GM12865 (cell line): ENCODE measurements around the gene RPS6KA2.
"Not testable (repeated sequence)": the region's sequence is repeated elsewhere in the genome, so short reads cannot be mapped to it uniquely, and the experiment has no call there.

Experiments used
- DNase-seq: peaks from one replicate; pipeline ENCODE4 v3.0.0; 2010; ENCODE audit warnings: low read depth
- H3K4me3 ChIP-seq: 2 replicates; pipeline ENCODE4 v1.5.1; 2011; ENCODE audit warnings: mild to moderate bottlenecking, low read depth, low read length, control low read depth
- TF ChIP-seq, protein P1 (sequence below): IDR thresholded peaks from 2 replicates; pipeline ENCODE4 v1.5.1; 2011; ENCODE audit warnings: low read length, control low read depth, low read depth, inconsistent platforms; ENCODE audit not compliant: insufficient read depth; ENCODE audit errors: missing control alignments

RPS6KA2 gene

DNA sequence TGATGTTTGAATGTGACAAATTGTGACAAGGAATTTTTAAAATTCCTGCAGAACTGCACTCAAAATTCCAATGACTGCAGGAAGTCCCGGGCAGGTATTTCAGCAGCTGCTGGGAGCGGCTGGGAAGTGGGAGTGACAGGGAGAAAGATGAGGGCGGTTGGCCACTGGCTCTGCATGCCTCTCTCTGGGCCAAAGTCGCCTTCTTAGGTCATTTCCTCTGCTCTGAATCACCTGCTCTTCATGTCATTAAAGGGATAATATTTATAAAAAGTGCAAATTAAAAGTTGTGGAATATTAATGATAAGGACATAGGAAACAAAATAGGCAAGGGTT, 84.5 kb downstream of the RPS6KA2 start:
- no peak for DNase-seq
- no peak overlapping the region for H3K4me3 ChIP-seq
- TF ChIP-seq, protein P1, sequence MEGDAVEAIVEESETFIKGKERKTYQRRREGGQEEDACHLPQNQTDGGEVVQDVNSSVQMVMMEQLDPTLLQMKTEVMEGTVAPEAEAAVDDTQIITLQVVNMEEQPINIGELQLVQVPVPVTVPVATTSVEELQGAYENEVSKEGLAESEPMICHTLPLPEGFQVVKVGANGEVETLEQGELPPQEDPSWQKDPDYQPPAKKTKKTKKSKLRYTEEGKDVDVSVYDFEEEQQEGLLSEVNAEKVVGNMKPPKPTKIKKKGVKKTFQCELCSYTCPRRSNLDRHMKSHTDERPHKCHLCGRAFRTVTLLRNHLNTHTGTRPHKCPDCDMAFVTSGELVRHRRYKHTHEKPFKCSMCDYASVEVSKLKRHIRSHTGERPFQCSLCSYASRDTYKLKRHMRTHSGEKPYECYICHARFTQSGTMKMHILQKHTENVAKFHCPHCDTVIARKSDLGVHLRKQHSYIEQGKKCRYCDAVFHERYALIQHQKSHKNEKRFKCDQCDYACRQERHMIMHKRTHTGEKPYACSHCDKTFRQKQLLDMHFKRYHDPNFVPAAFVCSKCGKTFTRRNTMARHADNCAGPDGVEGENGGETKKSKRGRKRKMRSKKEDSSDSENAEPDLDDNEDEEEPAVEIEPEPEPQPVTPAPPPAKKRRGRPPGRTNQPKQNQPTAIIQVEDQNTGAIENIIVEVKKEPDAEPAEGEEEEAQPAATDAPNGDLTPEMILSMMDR, result no peak

DNA sequence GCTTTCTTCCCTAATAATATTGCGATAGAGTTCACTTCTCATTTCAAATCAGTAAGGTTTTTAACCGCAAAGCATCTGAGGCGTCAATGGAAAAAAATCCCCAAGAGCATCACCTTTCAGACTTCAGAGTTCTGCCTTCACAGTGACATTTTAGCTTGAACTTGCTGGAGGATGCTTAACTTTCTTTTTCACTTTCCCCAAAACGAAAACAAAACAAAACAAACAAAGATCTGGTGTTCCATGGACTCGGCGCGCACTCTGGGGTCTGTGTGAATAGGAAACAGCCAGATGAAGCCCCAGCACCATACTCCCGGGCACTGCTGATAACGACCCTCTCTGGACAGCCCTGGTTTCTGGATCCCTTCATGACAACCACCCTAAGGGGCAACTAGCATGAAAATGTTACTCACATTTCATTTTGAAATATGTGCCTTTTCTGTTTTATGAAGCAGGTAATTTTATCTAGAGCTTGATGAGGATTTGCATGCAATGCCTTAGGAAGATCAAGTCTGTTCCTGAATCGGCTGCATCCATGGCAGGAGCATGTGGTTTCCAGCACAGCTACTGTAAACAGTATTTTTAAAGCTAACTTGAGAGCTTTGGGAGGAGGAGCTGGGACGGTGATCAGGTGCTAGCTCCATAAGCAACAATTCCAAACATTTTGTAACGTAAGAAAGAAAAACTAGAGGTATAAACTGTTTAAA, 85.0 kb downstream of the RPS6KA2 start:
- H3K4me3 ChIP-seq, result peak overlapping the region; percentile 10
- DNase-seq, result peak; percentile 28
- TF ChIP-seq, protein P1, result no peak

DNA sequence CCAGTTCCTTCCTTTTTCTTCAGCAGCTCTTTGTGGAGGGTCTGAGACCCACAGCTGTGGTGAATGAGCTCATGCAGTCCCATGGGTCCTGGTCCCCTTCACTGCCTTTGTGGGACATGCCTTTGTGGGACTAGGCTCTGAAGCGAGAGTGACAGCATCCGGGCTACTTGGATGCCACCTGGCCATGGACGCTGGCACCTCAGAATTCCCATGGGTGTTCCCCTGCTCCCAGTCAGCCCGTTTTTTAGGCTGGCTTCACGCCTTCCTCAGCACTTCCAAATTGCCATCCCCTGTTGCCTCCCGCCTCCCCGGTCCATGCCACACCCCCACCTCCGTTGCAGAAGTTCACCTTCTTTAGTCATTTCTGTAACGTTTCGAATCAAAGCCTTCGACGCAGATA, 85.7 kb downstream of the RPS6KA2 start:
- DNase-seq, result peak; percentile 12

DNA sequence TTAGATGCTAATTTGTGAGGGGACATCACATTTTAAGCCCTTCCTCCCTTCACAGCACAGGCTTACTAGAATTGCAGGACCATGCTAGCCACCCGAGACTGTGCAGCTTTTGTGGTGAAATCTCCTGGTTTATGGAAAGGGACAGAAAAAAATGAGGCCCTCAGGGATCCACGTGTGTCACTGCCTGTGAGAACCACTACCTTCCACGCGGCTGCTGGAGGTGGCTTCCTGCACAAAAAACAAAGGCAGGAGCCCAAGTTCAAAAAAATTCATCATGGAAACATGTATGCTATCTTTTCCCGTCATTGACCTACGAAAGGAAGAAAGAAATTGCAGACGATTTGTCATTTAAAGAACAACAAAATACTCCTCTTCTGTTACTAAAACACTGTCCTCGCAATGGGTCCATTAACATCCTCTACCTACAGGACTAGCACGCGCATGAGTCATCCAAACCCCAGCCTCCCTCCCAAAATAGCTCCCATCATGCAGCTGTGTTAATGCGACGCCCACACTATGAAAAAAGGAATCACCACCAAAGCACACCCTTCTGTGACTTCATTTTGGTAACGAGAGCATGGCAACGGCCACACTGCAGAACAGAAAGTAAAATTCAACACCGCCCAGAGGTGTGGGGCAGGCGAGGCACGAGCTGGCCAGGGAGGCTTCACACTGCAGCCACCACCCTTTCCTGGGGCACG, 86.3 kb downstream of the RPS6KA2 start:
- TF ChIP-seq, protein P1, result no peak
- peak overlapping the region; percentile 10 for H3K4me3 ChIP-seq
- peak; percentile 72 for DNase-seq

More for the DNA sequence above, 85.7 kb downstream of the RPS6KA2 start:
- peak overlapping the region; percentile 10 for H3K4me3 ChIP-seq
- TF ChIP-seq, protein P1, result no peak

DNA sequence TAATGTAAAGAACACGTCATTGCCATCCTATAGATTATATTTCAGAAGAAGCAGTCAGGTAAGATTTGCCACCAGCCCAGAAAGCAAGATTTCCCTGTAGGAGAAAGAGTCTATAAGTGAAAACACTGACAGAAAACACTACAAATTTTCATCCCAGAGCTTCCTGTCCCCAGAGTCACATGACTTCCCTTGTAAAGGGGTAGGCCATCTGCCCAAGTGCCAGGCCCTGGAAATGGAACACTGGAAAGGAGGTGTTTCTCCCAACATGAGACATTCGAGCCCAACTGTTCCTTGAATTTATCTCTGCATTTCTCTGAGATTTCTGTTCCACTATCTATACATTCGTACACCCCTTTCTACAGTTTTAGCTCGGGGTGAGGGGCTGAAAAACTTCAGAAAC, 87.5 kb downstream of the RPS6KA2 start:
- no peak for DNase-seq
- H3K4me3 ChIP-seq, result no peak overlapping the region
- TF ChIP-seq, protein P1, result no peak

DNA sequence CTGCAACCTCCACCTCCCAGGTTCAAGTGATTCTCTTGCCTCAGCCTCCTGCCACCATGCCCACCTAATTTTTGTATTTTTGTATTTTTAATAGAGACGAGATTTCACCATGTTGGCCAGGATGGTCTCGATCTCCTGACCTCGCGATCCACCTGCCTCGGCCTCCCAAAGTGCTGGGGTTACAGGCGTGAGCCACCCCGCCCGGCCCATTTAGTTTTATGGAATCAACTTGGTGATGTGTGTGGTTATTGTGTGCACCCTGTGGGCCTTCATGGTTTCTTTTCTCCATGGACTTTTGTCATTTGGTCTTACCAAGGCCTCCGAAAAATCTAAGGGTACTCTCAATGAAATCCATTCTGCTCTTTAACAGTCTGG, 88.1 kb downstream of the RPS6KA2 start:
- not testable (repeated sequence) for DNase-seq, H3K4me3 ChIP-seq

DNA sequence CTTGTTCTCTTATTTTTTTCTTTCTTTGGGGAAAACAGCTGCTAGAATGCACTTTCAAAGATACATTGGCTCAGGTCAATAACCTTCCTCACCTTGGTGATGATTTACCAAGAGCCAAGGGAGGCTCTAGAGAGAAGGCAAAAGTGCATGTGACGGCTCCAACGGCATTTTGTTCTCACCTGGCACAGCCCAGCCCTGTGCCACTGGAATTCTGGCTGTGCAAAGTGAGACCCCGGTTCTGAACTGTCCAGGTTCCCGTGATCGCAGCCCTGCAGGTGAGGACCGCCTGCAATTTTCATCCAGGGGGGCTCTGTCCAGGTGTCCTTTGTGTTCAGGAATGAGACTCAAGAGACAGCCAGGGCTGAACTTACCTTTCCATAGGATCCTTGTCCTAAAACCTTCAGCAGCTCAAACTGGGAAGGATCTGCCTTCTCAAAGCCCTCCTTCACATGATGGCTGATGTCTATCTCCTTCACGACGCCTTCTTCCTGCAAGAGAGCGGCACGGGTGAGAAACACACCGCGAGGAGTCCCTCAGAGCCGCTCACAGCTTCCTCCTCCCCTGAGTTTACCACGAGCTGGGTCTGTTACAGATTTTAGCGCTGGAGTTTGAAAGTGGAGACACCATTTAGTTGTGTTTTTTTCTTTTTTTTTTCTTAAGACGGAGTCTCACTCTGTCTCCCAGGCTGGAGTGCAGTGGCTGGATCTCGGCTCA, 88.6 kb downstream of the RPS6KA2 start:
- no peak for DNase-seq
- TF ChIP-seq, protein P1, result no peak
- H3K4me3 ChIP-seq, result no peak overlapping the region
